Brain microvascular endothelial cell (primary cell): ENCODE measurements around the gene MAML2.

Source experiments
- DNase-seq: peaks from one replicate; pipeline ENCODE4 v3.0.0-alpha.2; 2020
- H3K27ac ChIP-seq: fragments of 250-450 bp; sonication (Bioruptor Pico); 2 replicates; pipeline ENCODE4 v1.5.1; 2020; ENCODE audit warnings: mild to moderate bottlenecking, moderate library complexity
- H3K27me3 ChIP-seq: fragments of 250-450 bp; sonication (Bioruptor Pico); replicated peaks from 2 replicates; pipeline ENCODE4 v1.5.1; 2020; ENCODE audit warnings: mild to moderate bottlenecking
- H3K36me3 ChIP-seq: fragments of 250-450 bp; sonication (Bioruptor Pico); replicated peaks from 2 replicates; pipeline ENCODE4 v1.5.1; 2020; ENCODE audit warnings: mild to moderate bottlenecking
- H3K4me3 ChIP-seq: 2 replicates; pipeline ENCODE4 v1.5.1; 2011; ENCODE audit warnings: low read depth, mild to moderate bottlenecking, control low read depth, low read length, moderate library complexity
- in situ Hi-C: cut with HindIII; loops from 2 replicates; pipeline ENCODE4 v1.10.0; 2017; ENCODE audit warnings: low sequenced_read_pairs, low pct_ligation_motif_present
- TF ChIP-seq, protein P1 (sequence below): IDR thresholded peaks from 2 replicates; pipeline ENCODE4 v1.5.1; 2011; ENCODE audit warnings: low read depth, mild to moderate bottlenecking, moderate library complexity, low read length, control low read depth, inconsistent platforms; ENCODE audit errors: missing control alignments

MAML2 gene

GRCh38 chr11:96218006-96218405, 125.0 kb downstream of the MAML2 start:
- Histone ChIP-seq H3K36me3 (no peaks in the 10 kb centered on the region), H3K27me3 (no peaks in the 10 kb centered on the region), H3K27ac (no peak overlapping the region), H3K4me3 (no peak overlapping the region)
- DNase-seq = no peak
- TF ChIP-seq, protein P1, sequence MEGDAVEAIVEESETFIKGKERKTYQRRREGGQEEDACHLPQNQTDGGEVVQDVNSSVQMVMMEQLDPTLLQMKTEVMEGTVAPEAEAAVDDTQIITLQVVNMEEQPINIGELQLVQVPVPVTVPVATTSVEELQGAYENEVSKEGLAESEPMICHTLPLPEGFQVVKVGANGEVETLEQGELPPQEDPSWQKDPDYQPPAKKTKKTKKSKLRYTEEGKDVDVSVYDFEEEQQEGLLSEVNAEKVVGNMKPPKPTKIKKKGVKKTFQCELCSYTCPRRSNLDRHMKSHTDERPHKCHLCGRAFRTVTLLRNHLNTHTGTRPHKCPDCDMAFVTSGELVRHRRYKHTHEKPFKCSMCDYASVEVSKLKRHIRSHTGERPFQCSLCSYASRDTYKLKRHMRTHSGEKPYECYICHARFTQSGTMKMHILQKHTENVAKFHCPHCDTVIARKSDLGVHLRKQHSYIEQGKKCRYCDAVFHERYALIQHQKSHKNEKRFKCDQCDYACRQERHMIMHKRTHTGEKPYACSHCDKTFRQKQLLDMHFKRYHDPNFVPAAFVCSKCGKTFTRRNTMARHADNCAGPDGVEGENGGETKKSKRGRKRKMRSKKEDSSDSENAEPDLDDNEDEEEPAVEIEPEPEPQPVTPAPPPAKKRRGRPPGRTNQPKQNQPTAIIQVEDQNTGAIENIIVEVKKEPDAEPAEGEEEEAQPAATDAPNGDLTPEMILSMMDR = no peak
- in situ Hi-C loops = no loop called here

GRCh38 chr11:96217206-96217605, 125.8 kb downstream of the MAML2 start:
- in situ Hi-C loops = no loop called here
- no peaks in the 10 kb centered on the region for H3K36me3 ChIP-seq
- H3K4me3 ChIP-seq = no peak overlapping the region
- H3K27me3 ChIP-seq = no peaks in the 10 kb centered on the region
- H3K27ac ChIP-seq = no peak overlapping the region
- no peak for DNase-seq
- TF ChIP-seq, protein P1 = no peak

DNA sequence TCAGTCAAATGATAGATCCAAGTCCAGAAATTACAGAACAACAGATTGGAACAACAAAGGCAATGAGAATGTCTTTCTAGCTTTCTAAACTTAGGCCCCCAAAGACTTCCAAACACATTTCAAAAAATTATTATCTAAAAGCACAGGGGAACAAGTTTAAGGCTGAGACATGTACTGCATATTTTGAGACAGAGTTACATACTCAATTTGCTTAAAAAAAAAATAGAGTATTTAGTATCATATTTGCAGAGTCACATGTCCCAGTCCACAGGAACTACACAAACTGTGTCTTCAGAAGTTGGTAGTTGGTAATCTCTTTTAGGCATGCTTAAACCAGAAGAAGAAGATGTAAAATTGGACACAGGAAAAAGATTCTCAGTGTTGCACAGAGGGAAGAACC, 127.2 kb downstream of the MAML2 start:
- in situ Hi-C loops = no loop called here
- H3K36me3 ChIP-seq = no peaks in the 10 kb centered on the region
- H3K27ac ChIP-seq = peak overlapping the region; percentile 82
- TF ChIP-seq, protein P1 = no peak
- no peak for DNase-seq
- H3K4me3 ChIP-seq = no peak overlapping the region
- no peaks in the 10 kb centered on the region for H3K27me3 ChIP-seq

DNA sequence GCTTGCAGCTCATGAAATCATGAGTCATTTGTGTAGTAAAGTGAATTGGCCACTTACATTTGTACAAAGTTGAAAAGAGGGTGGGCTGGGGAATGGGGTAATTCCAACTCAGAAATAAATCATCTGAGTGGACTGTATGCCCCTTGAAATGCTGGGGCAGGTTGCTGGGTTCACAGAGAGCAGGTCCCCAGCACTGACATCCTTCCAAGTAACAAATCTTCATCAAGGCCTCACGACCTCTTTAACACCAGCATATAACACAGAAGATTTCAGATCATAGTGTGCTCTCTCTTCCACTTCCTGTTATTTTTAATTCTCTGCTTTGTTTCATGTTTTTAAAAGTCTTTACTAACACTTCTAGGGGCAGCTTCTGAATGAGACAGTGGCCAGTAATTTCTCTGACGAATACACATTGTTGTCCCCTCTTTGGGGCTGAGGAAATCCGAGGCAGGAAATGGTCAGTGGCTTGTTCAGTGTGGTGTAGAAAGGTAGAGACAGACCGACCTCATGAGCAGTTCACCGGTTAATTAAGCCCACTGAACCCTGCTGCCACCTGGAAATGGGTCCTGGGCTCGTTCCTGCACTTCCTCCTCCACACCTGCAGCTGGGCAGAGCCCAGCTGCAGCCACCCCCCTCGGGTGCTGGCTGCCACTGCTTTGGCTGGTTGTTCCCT, 127.7 kb downstream of the MAML2 start:
- TF ChIP-seq, protein P1 = no peak
- peak overlapping the region; percentile 82 for H3K27ac ChIP-seq
- no peak overlapping the region for H3K4me3 ChIP-seq
- peak; percentile 46 for DNase-seq
- in situ Hi-C loops = no loop called here
- H3K36me3 ChIP-seq = no peaks in the 10 kb centered on the region
- H3K27me3 ChIP-seq = no peaks in the 10 kb centered on the region

- in situ Hi-C loops = no loop called here
- Histone ChIP-seq H3K27me3 (no peaks in the 10 kb centered on the region), H3K36me3 (no peaks in the 10 kb centered on the region), H3K27ac (peak overlapping the region; percentile 82), H3K4me3 (no peak overlapping the region)
- TF ChIP-seq, protein P1 = no peak
- DNase-seq = no peak
Measured at GRCh38 chr11:96214777-96215109, 128.3 kb downstream of the MAML2 start.

DNA sequence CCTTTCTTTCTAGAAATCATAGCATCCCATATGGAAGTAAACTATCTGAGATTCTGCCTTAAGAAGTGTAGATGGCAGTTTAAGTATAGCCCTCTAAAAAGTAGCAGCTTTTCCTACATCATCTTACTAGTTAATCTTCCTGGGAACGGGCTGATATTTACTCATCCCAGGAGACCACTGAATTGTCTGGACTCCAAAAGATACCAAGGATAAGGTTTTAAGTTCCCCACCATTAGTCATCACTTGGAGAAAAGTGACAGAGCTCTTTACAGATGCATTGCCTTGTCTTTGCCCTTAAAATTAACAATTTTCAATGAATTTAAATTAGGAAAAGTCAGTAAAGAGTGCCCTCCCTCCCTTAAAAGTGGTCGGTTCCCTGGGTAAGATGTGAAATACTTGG, 129.5 kb downstream of the MAML2 start:
- no peaks in the 10 kb centered on the region for H3K27me3 ChIP-seq
- in situ Hi-C loops = no loop called here
- H3K4me3 ChIP-seq = no peak overlapping the region
- H3K36me3 ChIP-seq = no peaks in the 10 kb centered on the region
- H3K27ac ChIP-seq = peak overlapping the region; percentile 82
- DNase-seq = peak; percentile 88
- TF ChIP-seq, protein P1 = no peak
